OCI-LY7 (cell line): ENCODE data around the gene UBXN7. TPM values are rescaled to one million over a fixed set of nuclear protein-coding genes. Genes with fewer than 3 reads are reported as not detected.

Experiments
- BruUV-seq: library from RNA; stranded (reverse); fragments of 400-500 nt; replicated peaks from 2 replicates; lab custom pipeline; 2021; lab: Mats Ljungman, UMichigan
- CTCF ChIA-PET: fragments of 300-600 bp; sonication (Branson Sonifier 250); formaldehyde crosslinking; loops from one replicate; lab custom pipeline; 2022; ENCODE audit warnings: antibody characterized with exemption; ENCODE audit not compliant: unreplicated experiment; lab: Charles Lee
- POLR2A ChIA-PET: fragments of 300-600 bp; sonication (Branson Sonifier 250); formaldehyde crosslinking; loops from one replicate; lab custom pipeline; 2022; ENCODE audit warnings: antibody characterized with exemption; lab: Charles Lee
- DNase-seq: peaks from one replicate; pipeline ENCODE4 v3.0.0-alpha.2; 2015; ENCODE audit warnings: low spot score
- H2AFZ ChIP-seq: fragments of 200-600 bp; sonication (generic), shearing (Covaris generic); 2 replicates; pipeline ENCODE4 v1.6.1; 2014; ENCODE audit warnings: mild to moderate bottlenecking, antibody characterized with exemption, low read length, moderate library complexity
- H3K27ac ChIP-seq: fragments of 200-600 bp; sonication (generic); 2 replicates; pipeline ENCODE4 v1.5.1; 2014; ENCODE audit warnings: mixed run types, low read depth, mild to moderate bottlenecking, moderate library complexity, low read length, inconsistent platforms; ENCODE audit not compliant: poor library complexity, severe bottlenecking
- H3K36me3 ChIP-seq: fragments of 200-600 bp; sonication (generic); 2 replicates; pipeline ENCODE4 v1.6.1; 2014; ENCODE audit warnings: mild to moderate bottlenecking, antibody characterized with exemption, low read length, moderate library complexity, mixed read lengths; ENCODE audit not compliant: insufficient read depth
- H3K4me1 ChIP-seq: fragments of 200-600 bp; sonication (generic); 2 replicates; pipeline ENCODE4 v1.5.1; 2014; ENCODE audit warnings: mild to moderate bottlenecking, low read length; ENCODE audit not compliant: insufficient read depth, poor library complexity, severe bottlenecking
- H3K4me2 ChIP-seq: fragments of 200-600 bp; sonication (generic); 2 replicates; pipeline ENCODE4 v1.6.1; 2014; ENCODE audit warnings: mild to moderate bottlenecking, low read length
- H3K4me3 ChIP-seq: fragments of 200-600 bp; sonication (generic); 2 replicates; pipeline ENCODE4 v1.5.1; 2014; ENCODE audit warnings: mild to moderate bottlenecking, low read depth, low read length; ENCODE audit not compliant: poor library complexity, severe bottlenecking
- H3K79me2 ChIP-seq: fragments of 200-600 bp; sonication (generic); 2 replicates; pipeline ENCODE4 v1.6.1; 2016; ENCODE audit warnings: low read depth, mild to moderate bottlenecking, low read length, moderate library complexity, mixed read lengths; ENCODE audit not compliant: insufficient read depth
- H3K9me2 ChIP-seq: fragments of 200-600 bp; sonication (generic); 2 replicates; pipeline ENCODE4 v1.6.1; 2016; ENCODE audit warnings: mild to moderate bottlenecking, low read length, mixed read lengths; ENCODE audit not compliant: insufficient read depth
- H3K9me3 ChIP-seq: fragments of 200-600 bp; sonication (generic); 2 replicates; pipeline ENCODE4 v1.6.1; 2014; ENCODE audit warnings: mild to moderate bottlenecking, mixed run types, low read length, mixed read lengths
- H4K20me1 ChIP-seq: fragments of 200-600 bp; sonication (generic); 2 replicates; pipeline ENCODE4 v1.6.1; 2014; ENCODE audit warnings: mild to moderate bottlenecking, antibody characterized with exemption, low read length, moderate library complexity, mixed read lengths; ENCODE audit not compliant: insufficient read depth
- EZH2phosphoT487 ChIP-seq: fragments of 200-600 bp; sonication (generic); IDR thresholded peaks from 2 replicates; pipeline ENCODE4 v1.6.1; 2018; ENCODE audit warnings: low read depth, borderline replicate concordance, mild to moderate bottlenecking, mixed run types, antibody characterized with exemption, low read length, moderate library complexity, mixed read lengths
- intact Hi-C: fragments of 100-400 bp; cut with micrococcal nuclease; formaldehyde crosslinking; loops from one replicate; pipeline ENCODE4 v1.10.0; 2022; ENCODE audit not compliant: unreplicated experiment
- total RNA-seq, 2 experiments: library from RNA; depleted of rRNA in 1 of 2; stranded (reverse); fragments of >200 nt in 1 of 2; shearing (Covaris generic) in 1 of 2; gene quantifications; 2 replicates each; pipeline ENCODE4 v1.2.3, GENCODE V29; 2014 to 2022
- TF ChIP-seq, protein P1 (sequence below): fragments of 200-600 bp; sonication (generic); conservative IDR thresholded peaks from 2 replicates; pipeline ENCODE4 v1.5.1; 2014; ENCODE audit warnings: mild to moderate bottlenecking, antibody characterized with exemption, low read length, moderate library complexity, mixed read lengths

The UBXN7 gene
- total RNA-seq, 2 experiments from 2014 or later: 12.7 to 73.4 TPM

DNA sequence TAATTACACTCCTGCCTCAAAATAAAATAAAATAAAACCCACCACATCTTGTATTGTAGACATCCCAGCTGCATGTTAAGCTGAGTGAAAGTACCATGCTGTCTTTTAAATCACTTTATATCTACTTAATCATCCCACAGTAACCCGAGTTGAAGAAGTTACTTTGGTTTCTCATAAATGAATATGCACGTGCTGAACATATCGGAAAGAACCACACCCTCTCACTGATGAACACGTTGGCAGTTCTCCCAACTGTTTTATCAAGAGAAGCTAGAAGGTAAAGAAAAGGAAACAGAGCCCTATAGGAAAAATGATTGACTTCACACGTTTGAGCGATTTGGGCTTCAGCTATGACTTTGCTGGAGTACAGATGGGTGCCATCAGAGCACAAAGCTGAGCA, 78.1 kb downstream of the UBXN7 start:
- BruUV-seq: TSS peak; percentile 5
- Histone ChIP-seq H3K4me3 (no peak overlapping the region), H3K4me1 (no peaks in the 10 kb centered on the region), H3K27ac (no peak overlapping the region), H3K9me2 (no peaks in the 10 kb centered on the region), H4K20me1 (no peaks in the 10 kb centered on the region), H3K36me3 (peaks cover 47% of the 10 kb centered on the region), H3K79me2 (no peaks in the 10 kb centered on the region), H2AFZ (no peak overlapping the region), H3K4me2 (no peak overlapping the region), H3K9me3 (no peaks in the 10 kb centered on the region)
- TF ChIP-seq, protein P1, sequence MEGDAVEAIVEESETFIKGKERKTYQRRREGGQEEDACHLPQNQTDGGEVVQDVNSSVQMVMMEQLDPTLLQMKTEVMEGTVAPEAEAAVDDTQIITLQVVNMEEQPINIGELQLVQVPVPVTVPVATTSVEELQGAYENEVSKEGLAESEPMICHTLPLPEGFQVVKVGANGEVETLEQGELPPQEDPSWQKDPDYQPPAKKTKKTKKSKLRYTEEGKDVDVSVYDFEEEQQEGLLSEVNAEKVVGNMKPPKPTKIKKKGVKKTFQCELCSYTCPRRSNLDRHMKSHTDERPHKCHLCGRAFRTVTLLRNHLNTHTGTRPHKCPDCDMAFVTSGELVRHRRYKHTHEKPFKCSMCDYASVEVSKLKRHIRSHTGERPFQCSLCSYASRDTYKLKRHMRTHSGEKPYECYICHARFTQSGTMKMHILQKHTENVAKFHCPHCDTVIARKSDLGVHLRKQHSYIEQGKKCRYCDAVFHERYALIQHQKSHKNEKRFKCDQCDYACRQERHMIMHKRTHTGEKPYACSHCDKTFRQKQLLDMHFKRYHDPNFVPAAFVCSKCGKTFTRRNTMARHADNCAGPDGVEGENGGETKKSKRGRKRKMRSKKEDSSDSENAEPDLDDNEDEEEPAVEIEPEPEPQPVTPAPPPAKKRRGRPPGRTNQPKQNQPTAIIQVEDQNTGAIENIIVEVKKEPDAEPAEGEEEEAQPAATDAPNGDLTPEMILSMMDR: no peak
- ChIA-PET CTCF (no interaction called here), POLR2A (interaction anchor here (0.6 to 1.4 kb wide), 2 partner anchors 9 to 11 kb away, joined by 3 to 6 read pairs; no protein-coding TSS in a partner anchor)
- DNase-seq: no peak
- intact Hi-C loops: no loop called here

DNA sequence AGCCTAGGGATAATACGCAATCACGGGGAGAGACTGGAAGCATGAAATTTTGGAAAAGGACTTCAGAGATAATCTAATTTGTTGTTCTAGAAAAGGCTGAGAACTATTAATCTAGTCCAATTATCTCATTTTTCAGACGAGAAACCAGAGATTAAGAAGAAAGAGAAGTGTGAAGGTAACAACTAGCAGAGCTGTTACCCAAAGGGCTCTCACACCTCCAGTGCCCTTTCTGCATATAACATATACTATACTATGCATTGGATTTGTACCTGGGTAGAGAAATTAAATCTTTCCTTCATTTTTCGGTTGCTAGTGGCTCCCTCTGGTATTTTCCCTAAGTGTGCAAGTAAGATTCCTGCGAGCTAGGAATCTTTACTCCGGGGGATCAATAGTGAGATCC, 80.7 kb downstream of the UBXN7 start:
- intact Hi-C loops: no loop called here

DNA sequence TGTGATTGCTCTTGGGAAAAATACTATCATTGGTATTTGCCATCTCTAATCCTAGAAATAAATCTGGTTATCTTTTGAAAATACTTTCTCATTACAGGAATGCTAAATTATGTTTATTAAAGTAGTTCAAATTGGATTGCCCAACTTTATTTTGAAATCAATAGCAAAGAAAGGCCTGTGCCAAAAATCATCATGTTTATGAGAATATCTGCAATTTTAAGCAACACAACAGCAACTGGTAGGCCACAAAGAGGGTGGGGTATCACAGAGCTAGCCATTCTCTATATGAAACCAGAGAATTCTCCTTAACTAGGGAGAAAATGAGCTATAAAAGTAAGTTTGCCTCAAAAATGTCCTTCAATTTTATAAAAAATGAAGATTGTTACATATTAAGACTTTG, 82.2 kb downstream of the UBXN7 start:
- Histone ChIP-seq H3K9me3 (no peaks in the 10 kb centered on the region), H2AFZ (no peak overlapping the region), H3K4me3 (no peak overlapping the region), H3K4me1 (peaks cover under 1% of the 10 kb centered on the region), H3K4me2 (no peak overlapping the region), H3K27ac (no peak overlapping the region), H3K79me2 (no peaks in the 10 kb centered on the region), H3K9me2 (no peaks in the 10 kb centered on the region), H3K36me3 (peaks cover 8% of the 10 kb centered on the region), H4K20me1 (no peaks in the 10 kb centered on the region)
- ChIA-PET POLR2A (interaction anchor here (1.7 kb wide), 1 partner anchor 9 kb away, joined by 5 read pairs; no protein-coding TSS in a partner anchor), CTCF (no interaction called here)
- TF ChIP-seq EZH2phosphoT487: no peak
- TF ChIP-seq, protein P1: no peak
- intact Hi-C loops: no loop called here
- BruUV-seq: TSS peak; percentile 11
- no peak for DNase-seq

More for the DNA sequence above, 80.7 kb downstream of the UBXN7 start:
- Histone ChIP-seq H3K4me2 (no peak overlapping the region), H3K4me1 (no peaks in the 10 kb centered on the region), H4K20me1 (no peaks in the 10 kb centered on the region), H2AFZ (no peak overlapping the region), H3K27ac (no peak overlapping the region), H3K4me3 (no peak overlapping the region), H3K36me3 (peaks cover 23% of the 10 kb centered on the region), H3K9me2 (no peaks in the 10 kb centered on the region), H3K9me3 (no peaks in the 10 kb centered on the region), H3K79me2 (no peaks in the 10 kb centered on the region)
- no TSS peak for BruUV-seq
- CTCF ChIA-PET: no interaction called here
- DNase-seq: no peak
- TF ChIP-seq, protein P1: no peak
- TF ChIP-seq EZH2phosphoT487: no peak
- POLR2A ChIA-PET: interaction anchor here (0.5 to 1.2 kb wide), 2 partner anchors 9 to 123 kb away, joined by 3 to 4 read pairs; no protein-coding TSS in a partner anchor
